ENCODE results near the gene TEKT5. TPM values are rescaled to one million over a fixed set of nuclear protein-coding genes. Genes with fewer than 3 reads are reported as not detected.

The TEKT5 gene
- polyA plus RNA-seq, 3 donors = 0.10 to 0.28 TPM; not detected in 1

Other genes starting within 250 kb of the TEKT5 start
- 10 to 100 TPM; 14.0 to 52.4 (median 23.5) TPM for gene EMP2, start 114.3 kb downstream of the TEKT5 start, polyA plus RNA-seq
- 10 to 100 TPM; 26.9 to 31.1 (median 31.0) TPM for gene NUBP1, start 48.9 kb upstream of the TEKT5 start, polyA plus RNA-seq
- gene TVP23A, start 123.9 kb upstream of the TEKT5 start, polyA plus RNA-seq = under 1 TPM; 0.06 to 0.56 (median 0.49) TPM
- gene CIITA, start 182.3 kb upstream of the TEKT5 start, polyA plus RNA-seq = 10 to 100 TPM in 1 of 3 donors, 1 to 10 TPM in 2; 2.9 to 12.1 (median 7.6) TPM
- 10 to 100 TPM; 26.2 to 45.1 (median 44.9) TPM for gene DEXI, start 247.5 kb upstream of the TEKT5 start, polyA plus RNA-seq
- 10 to 100 TPM in 1 of 3 donors, 1 to 10 TPM in 2; 4.9 to 10.9 (median 7.9) TPM for gene CLEC16A, start 249.6 kb upstream of the TEKT5 start, polyA plus RNA-seq